MM.1S (cell line): ENCODE measurements around the gene CDH12.
"Not testable (repeated sequence)": the region's sequence is repeated elsewhere in the genome, so short reads cannot be mapped to it uniquely, and the experiment has no call there.

Experiments
- DNase-seq: peaks from one replicate; pipeline ENCODE4 v3.0.0-alpha.2; 2015
- H2AFZ ChIP-seq: fragments of 300-600 bp; sonication (generic); 2 replicates; pipeline ENCODE4 v1.6.0; 2016; ENCODE audit warnings: antibody characterized with exemption, low read length
- H3F3A ChIP-seq: fragments of 300-600 bp; sonication (generic); 2 replicates; pipeline ENCODE4 v1.6.1; 2016; ENCODE audit warnings: mild to moderate bottlenecking, antibody characterized with exemption, low read length, moderate library complexity, mixed read lengths; ENCODE audit not compliant: insufficient read depth
- H3K27ac ChIP-seq: fragments of 300-600 bp; sonication (generic); 2 replicates; pipeline ENCODE4 v1.5.1; 2016; ENCODE audit warnings: mild to moderate bottlenecking, low read length
- H3K27me3 ChIP-seq: fragments of 300-600 bp; sonication (generic); replicated peaks from 2 replicates; pipeline ENCODE4 v1.6.0; 2016; ENCODE audit warnings: low read length; ENCODE audit not compliant: insufficient read depth
- H3K36me3 ChIP-seq: fragments of 300-600 bp; sonication (generic); replicated peaks from 2 replicates; pipeline ENCODE4 v1.6.1; 2016; ENCODE audit warnings: mild to moderate bottlenecking, low read length, mixed read lengths; ENCODE audit not compliant: insufficient read depth
- H3K4me1 ChIP-seq: fragments of 300-600 bp; sonication (generic); 2 replicates; pipeline ENCODE4 v1.6.1; 2016; ENCODE audit warnings: low read length, mixed read lengths
- H3K4me2 ChIP-seq: fragments of 300-600 bp; sonication (generic); 2 replicates; pipeline ENCODE4 v1.6.0; 2016; ENCODE audit warnings: low read depth, low read length
- H3K4me3 ChIP-seq: fragments of 300-600 bp; sonication (generic); 2 replicates; pipeline ENCODE4 v1.5.1; 2016; ENCODE audit warnings: low read length, mixed read lengths
- H3K79me2 ChIP-seq: fragments of 300-600 bp; sonication (generic); 2 replicates; pipeline ENCODE4 v1.6.1; 2016; ENCODE audit warnings: mixed run types, low read length, mixed read lengths
- H3K9ac ChIP-seq: fragments of 300-600 bp; sonication (generic); 2 replicates; pipeline ENCODE4 v1.6.1; 2016; ENCODE audit warnings: low read length, mixed read lengths
- H3K9me2 ChIP-seq: fragments of 300-600 bp; sonication (generic); replicated peaks from 2 replicates; pipeline ENCODE4 v1.6.1; 2016; ENCODE audit warnings: mild to moderate bottlenecking, low read length, mixed read lengths; ENCODE audit not compliant: insufficient read depth
- H3K9me3 ChIP-seq: fragments of 300-600 bp; sonication (generic); replicated peaks from 2 replicates; pipeline ENCODE4 v1.6.1; 2016; ENCODE audit warnings: mild to moderate bottlenecking, low read length, mixed read lengths; ENCODE audit not compliant: insufficient read depth
- H4K20me1 ChIP-seq: fragments of 300-600 bp; sonication (generic); 2 replicates; pipeline ENCODE4 v1.6.1; 2016; ENCODE audit warnings: mild to moderate bottlenecking, low read length, moderate library complexity, mixed read lengths; ENCODE audit not compliant: insufficient read depth
- EZH2 ChIP-seq: fragments of 300-600 bp; sonication (generic); optimal IDR thresholded peaks from 2 replicates; pipeline ENCODE3; 2017; ENCODE audit warnings: low read depth, mild to moderate bottlenecking, antibody characterized with exemption, low read length, mixed read lengths
- EZH2phosphoT487 ChIP-seq: fragments of 300-600 bp; sonication (generic); IDR thresholded peaks from 2 replicates; pipeline ENCODE4 v1.6.1; 2018; ENCODE audit warnings: antibody characterized with exemption, low read length
- TF ChIP-seq, protein P1 (sequence below): fragments of 300-600 bp; sonication (generic); IDR thresholded peaks from 2 replicates; pipeline ENCODE4 v1.5.1; 2016; ENCODE audit warnings: antibody characterized with exemption, low read length, mixed read lengths

The CDH12 gene

DNA sequence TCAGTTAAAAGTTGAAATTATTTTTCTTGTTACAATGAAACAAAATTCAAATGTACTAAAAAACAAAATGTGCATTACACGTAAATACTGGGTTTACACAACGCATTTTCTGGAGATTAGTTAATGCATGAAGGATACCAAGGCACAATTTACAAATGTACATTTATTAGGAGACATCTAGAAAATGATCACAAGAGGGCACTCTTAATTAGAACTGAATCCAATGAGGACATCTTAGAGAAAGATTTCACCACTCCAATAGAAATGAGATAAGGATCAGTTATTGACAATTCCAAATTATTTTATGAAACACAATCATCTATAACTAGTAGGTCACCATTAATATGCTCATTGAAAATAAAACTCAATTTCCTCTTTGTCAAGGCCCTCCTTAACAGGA lies 36.6 kb upstream of the CDH12 start:
- Histone ChIP-seq H3K79me2 (no peaks in the 10 kb centered on the region), H3K27me3 (no peaks in the 10 kb centered on the region), H3K9me2 (no peaks in the 10 kb centered on the region), H2AFZ (no peak overlapping the region), H3K9me3 (no peaks in the 10 kb centered on the region), H3K4me2 (no peak overlapping the region), H3K4me3 (no peak overlapping the region), H3K27ac (no peak overlapping the region), H3K9ac (no peak overlapping the region), H3F3A (no peaks in the 10 kb centered on the region), H3K4me1 (no peaks in the 10 kb centered on the region), H4K20me1 (no peaks in the 10 kb centered on the region), H3K36me3 (no peaks in the 10 kb centered on the region)
- no peak for DNase-seq
- no peak for TF ChIP-seq EZH2phosphoT487
- TF ChIP-seq, protein P1, sequence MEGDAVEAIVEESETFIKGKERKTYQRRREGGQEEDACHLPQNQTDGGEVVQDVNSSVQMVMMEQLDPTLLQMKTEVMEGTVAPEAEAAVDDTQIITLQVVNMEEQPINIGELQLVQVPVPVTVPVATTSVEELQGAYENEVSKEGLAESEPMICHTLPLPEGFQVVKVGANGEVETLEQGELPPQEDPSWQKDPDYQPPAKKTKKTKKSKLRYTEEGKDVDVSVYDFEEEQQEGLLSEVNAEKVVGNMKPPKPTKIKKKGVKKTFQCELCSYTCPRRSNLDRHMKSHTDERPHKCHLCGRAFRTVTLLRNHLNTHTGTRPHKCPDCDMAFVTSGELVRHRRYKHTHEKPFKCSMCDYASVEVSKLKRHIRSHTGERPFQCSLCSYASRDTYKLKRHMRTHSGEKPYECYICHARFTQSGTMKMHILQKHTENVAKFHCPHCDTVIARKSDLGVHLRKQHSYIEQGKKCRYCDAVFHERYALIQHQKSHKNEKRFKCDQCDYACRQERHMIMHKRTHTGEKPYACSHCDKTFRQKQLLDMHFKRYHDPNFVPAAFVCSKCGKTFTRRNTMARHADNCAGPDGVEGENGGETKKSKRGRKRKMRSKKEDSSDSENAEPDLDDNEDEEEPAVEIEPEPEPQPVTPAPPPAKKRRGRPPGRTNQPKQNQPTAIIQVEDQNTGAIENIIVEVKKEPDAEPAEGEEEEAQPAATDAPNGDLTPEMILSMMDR: peak; percentile 18; the same call in 1 of the 2 replicates

DNA sequence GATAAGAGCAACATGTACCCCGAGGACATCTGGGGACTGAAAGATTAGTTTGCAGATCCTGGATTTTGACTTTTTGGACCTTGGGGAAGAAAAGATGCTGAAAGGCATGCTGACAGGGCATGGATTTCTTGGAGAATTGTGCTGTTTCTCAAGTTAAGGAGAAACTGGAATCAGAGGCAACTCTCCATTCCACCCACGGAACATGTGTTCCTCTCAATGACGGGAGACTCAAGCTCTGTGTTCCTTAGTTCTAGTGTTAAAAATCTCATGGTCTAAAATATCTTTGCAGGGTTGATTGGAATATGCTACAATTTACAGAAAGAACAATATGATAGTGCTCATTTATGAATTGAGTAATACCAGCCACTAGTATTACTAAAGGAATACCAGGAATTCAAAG lies 34.4 kb upstream of the CDH12 start:
- H3K27me3 ChIP-seq: no peaks in the 10 kb centered on the region

DNA sequence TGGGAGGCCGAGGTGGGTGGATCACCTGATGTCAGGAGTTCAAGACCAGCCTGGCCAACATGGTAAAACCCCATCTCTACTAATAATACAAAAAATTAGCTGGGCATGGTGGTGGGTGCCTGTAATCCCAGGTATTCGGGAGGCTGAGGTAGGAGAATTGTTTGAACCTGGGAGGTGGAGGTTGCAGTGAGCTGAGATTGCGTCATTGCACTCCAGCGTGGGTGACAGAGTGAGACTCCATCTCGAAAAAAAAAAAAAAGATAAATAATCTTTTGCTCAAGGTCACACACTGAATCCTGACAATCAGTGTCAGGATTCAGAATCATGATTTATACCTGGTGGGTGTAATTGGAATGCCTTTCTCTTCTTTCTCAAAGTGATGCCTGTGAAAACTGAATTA lies 5.8 kb upstream of the CDH12 start:
- not testable (repeated sequence) for H3K27me3 ChIP-seq, H2AFZ ChIP-seq, H3K9me3 ChIP-seq, H3K9me2 ChIP-seq, H3K4me2 ChIP-seq, H3K4me1 ChIP-seq, H4K20me1 ChIP-seq, H3K4me3 ChIP-seq, H3K9ac ChIP-seq, H3K36me3 ChIP-seq, H3K27ac ChIP-seq, DNase-seq, H3K79me2 ChIP-seq, H3F3A ChIP-seq

More for the DNA sequence above, 34.4 kb upstream of the CDH12 start:
- TF ChIP-seq EZH2 (no peak), EZH2phosphoT487 (no peak)
- TF ChIP-seq, protein P1: no peak
- no peak overlapping the region for H3K4me3 ChIP-seq
- no peaks in the 10 kb centered on the region for H3F3A ChIP-seq
- no peak overlapping the region for H3K27ac ChIP-seq
- no peaks in the 10 kb centered on the region for H3K9me3 ChIP-seq
- no peaks in the 10 kb centered on the region for H3K36me3 ChIP-seq
- H2AFZ ChIP-seq: no peak overlapping the region
- H3K9me2 ChIP-seq: no peaks in the 10 kb centered on the region
- DNase-seq: no peak
- no peaks in the 10 kb centered on the region for H4K20me1 ChIP-seq
- no peaks in the 10 kb centered on the region for H3K4me1 ChIP-seq
- H3K4me2 ChIP-seq: no peak overlapping the region
- H3K79me2 ChIP-seq: no peaks in the 10 kb centered on the region
- H3K9ac ChIP-seq: no peak overlapping the region

DNA sequence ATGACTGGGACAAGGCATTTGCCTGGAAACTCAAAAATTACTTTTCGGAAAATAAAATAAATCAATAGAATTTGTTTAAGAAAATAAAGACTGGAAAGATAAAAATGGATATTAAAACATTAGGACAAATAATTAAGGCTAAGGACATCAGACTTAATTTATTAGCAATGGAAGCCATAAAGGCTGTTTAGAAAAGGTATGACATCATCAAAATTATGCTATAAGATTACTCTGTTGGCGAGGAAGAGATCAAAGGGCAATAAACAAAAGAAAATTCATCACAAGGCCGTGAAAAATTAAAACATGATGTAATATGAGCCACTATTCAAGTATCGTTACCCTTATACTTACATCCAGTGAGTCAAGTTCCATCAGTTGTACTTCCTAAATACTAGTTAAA lies 2.7 kb upstream of the CDH12 start:
- H3K4me1 ChIP-seq: no peaks in the 10 kb centered on the region
- no peak overlapping the region for H3K9ac ChIP-seq
- H3F3A ChIP-seq: no peaks in the 10 kb centered on the region
- no peaks in the 10 kb centered on the region for H3K27me3 ChIP-seq
- no peak overlapping the region for H3K4me3 ChIP-seq
- H3K9me2 ChIP-seq: no peaks in the 10 kb centered on the region
- no peaks in the 10 kb centered on the region for H3K9me3 ChIP-seq
- no peak for DNase-seq
- no peak overlapping the region for H2AFZ ChIP-seq
- H4K20me1 ChIP-seq: no peaks in the 10 kb centered on the region
- no peak overlapping the region for H3K27ac ChIP-seq
- TF ChIP-seq EZH2 (no peak), EZH2phosphoT487 (no peak)
- TF ChIP-seq, protein P1: no peak
- H3K4me2 ChIP-seq: no peak overlapping the region
- H3K36me3 ChIP-seq: no peaks in the 10 kb centered on the region
- no peaks in the 10 kb centered on the region for H3K79me2 ChIP-seq
